ENCODE measurements around the gene HINT3.
"Not testable (repeated sequence)": the region's sequence is repeated elsewhere in the genome, so short reads cannot be mapped to it uniquely, and the experiment has no call there.

- not testable (repeated sequence) for TF ChIP-seq CTCF (IDR thresholded peaks at IDR 0.05; ENCODE audit: insufficient read depth, low read length, poor library complexity, severe bottlenecking); EZH2phosphoT487 (conservative IDR thresholded peaks at IDR 0.05; ENCODE audit: low read length)
Measured at GRCh38 chr6:125912430-125912829, 44.1 kb upstream of the HINT3 start.
